Stomach smooth muscle (tissue), 2 donors: ENCODE measurements around the gene DFFA.

Experiments
- H3K27ac ChIP-seq: one replicate; pipeline ENCODE4 v1.7.0; 2013; ENCODE audit warnings: mild to moderate bottlenecking, low read length, inconsistent platforms
- H3K27me3 ChIP-seq, 2 donors: one replicate each; pipeline ENCODE4 v1.7.0; 2013; ENCODE audit warnings: low read length in 2 of 2; ENCODE audit not compliant: insufficient read depth in 2 of 2, control insufficient read depth in 1 of 2
- H3K36me3 ChIP-seq, 2 donors: one replicate each; pipeline ENCODE4 v1.7.0; 2013; ENCODE audit warnings: low read length in 2 of 2; ENCODE audit not compliant: control insufficient read depth in 2 of 2, insufficient read depth in 2 of 2
- H3K4me1 ChIP-seq: one replicate; pipeline ENCODE4 v1.7.0; 2013; ENCODE audit warnings: low read length; ENCODE audit not compliant: control insufficient read depth, insufficient read depth
- H3K4me3 ChIP-seq, 2 donors: one replicate each; pipeline ENCODE4 v1.7.0; 2013; ENCODE audit warnings: low read length in 2 of 2
- H3K9ac ChIP-seq, 2 donors: one replicate each; pipeline ENCODE4 v1.7.0; 2013; ENCODE audit warnings: low read length in 2 of 2, mild to moderate bottlenecking in 1 of 2
- H3K9me3 ChIP-seq, 2 donors: one replicate each; pipeline ENCODE4 v1.7.0; 2013; ENCODE audit warnings: low read length in 2 of 2; ENCODE audit not compliant: control insufficient read depth in 2 of 2
- donor health status: healthy.
- donor health status: Pancreatic carcinoma.

The DFFA gene

DNA sequence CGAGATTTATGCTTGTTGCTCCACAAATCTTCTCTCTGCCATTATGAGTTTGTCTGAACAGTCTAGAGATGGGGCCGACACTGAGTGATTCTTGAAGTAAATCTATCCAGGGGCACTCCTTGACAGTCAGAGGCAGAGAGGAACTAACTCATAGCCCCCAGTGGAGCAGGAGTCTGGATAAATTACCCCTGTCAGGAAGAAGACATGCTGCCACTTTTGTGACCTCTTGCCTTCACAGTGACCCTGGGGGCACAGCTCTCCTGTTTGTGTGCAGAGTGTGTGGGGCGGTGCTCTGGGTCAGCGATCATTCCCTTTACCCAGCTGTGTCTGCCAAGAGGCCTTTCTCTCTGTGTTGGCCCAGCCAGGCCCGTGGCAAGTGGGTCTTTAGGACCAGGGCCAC is 31.9 kb upstream of the DFFA start:
- Histone ChIP-seq H3K36me3 (no peaks in the 10 kb centered on the region), H3K27me3 (no peaks in the 10 kb centered on the region), H3K9ac (no peak overlapping the region), H3K4me1 (peaks cover 7% of the 10 kb centered on the region), H3K4me3 (no peak overlapping the region), H3K27ac (no peak overlapping the region), H3K9me3 (no peaks in the 10 kb centered on the region)

DNA sequence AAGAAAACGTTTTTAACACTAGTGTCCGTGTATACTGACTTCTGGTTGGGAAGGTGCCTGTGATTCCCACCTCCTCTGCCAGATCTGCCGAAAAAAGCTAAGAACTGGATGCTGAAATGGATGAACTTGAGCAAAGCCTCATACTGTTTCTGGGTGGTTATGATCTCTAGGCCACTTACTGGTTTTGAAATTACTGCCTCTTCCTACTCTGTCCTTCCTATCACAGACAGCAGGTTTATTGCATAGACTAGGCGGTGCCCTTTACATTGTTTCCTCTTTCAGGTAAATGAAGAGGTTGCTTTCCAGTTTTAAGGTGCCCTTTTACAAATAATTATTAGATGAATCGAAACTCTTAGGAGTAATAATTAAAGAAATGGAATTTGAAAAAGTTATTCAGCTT is 29.9 kb upstream of the DFFA start:
- no peak overlapping the region for H3K9ac ChIP-seq
- no peaks in the 10 kb centered on the region for H3K27me3 ChIP-seq
- H3K4me1 ChIP-seq = peaks cover 2% of the 10 kb centered on the region
- H3K27ac ChIP-seq = no peak overlapping the region
- H3K9me3 ChIP-seq = no peaks in the 10 kb centered on the region
- H3K4me3 ChIP-seq = no peak overlapping the region
- H3K36me3 ChIP-seq = no peaks in the 10 kb centered on the region

DNA sequence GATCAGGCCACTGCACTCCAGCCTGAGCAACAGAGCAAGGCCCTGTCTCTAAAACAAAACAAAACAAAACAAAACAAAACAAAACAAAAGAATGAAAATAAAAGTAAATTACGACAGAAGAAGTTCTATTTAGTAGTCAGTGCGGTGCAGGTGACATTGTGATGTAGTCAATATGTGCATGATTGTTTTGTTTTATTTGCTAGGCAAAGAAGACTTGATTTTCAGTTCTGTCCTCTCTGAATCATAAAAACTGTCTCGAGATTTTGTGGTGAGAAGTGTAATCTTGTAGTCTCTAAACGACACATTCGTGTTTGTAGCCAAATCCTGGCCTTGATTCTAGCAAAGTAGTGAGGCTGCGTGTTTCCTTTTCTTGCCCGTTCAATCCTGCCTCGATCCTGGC is 25.9 kb upstream of the DFFA start:
- no peak overlapping the region for H3K27ac ChIP-seq
- H3K4me1 ChIP-seq = peaks cover 21% of the 10 kb centered on the region
- H3K27me3 ChIP-seq = no peaks in the 10 kb centered on the region

DNA sequence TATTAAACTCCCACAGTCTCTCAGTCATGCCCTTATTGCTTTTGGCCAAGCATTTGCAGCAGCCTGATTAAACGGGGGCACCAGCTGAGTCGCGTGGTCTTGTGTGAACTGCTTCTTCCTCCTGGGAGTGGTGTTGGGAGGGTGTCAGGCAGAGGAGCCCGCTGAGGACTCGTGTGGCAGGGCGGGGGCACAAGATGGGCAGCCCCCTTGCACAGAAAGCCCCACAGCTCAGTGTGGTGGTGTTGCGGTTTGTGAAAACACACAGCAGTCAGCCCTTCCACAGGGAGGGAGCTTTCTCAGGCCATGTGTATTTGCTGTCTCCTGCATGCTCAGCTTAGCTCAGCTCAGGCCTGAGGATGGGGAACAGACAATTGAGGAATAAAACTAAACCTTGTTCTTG is 24.8 kb upstream of the DFFA start:
- H3K36me3 ChIP-seq = peaks cover 0 to 2% of the 10 kb centered on the region in 2 donors
- no peaks in the 10 kb centered on the region for H3K27me3 ChIP-seq
- no peak overlapping the region for H3K9ac ChIP-seq
- H3K9me3 ChIP-seq = no peaks in the 10 kb centered on the region
- H3K4me3 ChIP-seq = no peak overlapping the region
- peaks cover 21% of the 10 kb centered on the region for H3K4me1 ChIP-seq
- no peak overlapping the region for H3K27ac ChIP-seq

More for the DNA sequence above, 25.9 kb upstream of the DFFA start:
- Histone ChIP-seq H3K9ac (no peak overlapping the region), H3K9me3 (no peaks in the 10 kb centered on the region), H3K4me3 (no peak overlapping the region), H3K36me3 (peaks cover 0 to 2% of the 10 kb centered on the region in 2 donors)

DNA sequence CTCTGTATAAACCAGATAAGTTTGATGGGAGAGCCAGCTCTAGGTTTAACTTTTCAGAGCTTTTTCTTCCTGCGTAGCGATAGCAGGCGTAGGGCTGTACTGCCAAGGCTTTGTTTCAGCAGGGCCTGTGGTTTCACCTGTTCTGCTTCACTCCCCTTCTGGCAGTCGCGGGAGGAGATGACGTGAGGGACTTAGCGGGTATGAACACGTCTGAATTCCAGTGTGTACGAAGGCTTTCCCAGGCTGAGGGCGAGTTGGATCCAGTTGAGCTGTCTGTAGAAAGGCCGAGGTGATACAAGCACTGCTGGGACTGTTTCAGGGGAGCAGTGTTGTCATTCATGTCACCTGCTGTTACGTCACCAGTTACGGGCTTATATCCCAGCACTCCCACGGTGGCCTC is 23.6 kb upstream of the DFFA start:
- no peaks in the 10 kb centered on the region for H3K9me3 ChIP-seq
- H3K4me1 ChIP-seq = peaks cover 21% of the 10 kb centered on the region
- no peaks in the 10 kb centered on the region for H3K27me3 ChIP-seq
- H3K36me3 ChIP-seq = peaks cover 0 to 2% of the 10 kb centered on the region in 2 donors
- no peak overlapping the region for H3K4me3 ChIP-seq
- H3K27ac ChIP-seq = no peak overlapping the region
- H3K9ac ChIP-seq = no peak overlapping the region

DNA sequence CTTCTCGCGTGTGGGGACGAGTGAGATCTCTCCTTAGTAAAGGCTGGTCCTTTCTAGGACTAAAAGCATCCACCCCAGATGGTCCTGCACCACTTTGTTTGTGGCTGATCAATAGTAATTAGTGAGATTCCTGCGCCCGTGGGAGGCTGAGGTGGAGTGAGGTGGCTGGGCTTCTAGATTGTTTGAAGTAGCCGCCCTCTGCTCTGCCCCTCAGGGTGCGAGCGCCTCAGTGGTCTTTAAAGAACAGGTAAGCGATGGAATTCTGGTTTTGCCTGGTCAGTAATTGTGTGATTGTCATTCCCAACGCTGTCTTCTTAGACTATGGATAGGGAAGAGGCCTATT is 23.1 kb upstream of the DFFA start:
- no peak overlapping the region for H3K27ac ChIP-seq
- H3K9ac ChIP-seq = peak overlapping the region; percentile 36 to 40
- no peaks in the 10 kb centered on the region for H3K27me3 ChIP-seq
- H3K4me3 ChIP-seq = peak overlapping the region; percentile 64 to 65
- H3K36me3 ChIP-seq = peaks cover 0 to 2% of the 10 kb centered on the region in 2 donors
- no peaks in the 10 kb centered on the region for H3K9me3 ChIP-seq
- H3K4me1 ChIP-seq = peaks cover 21% of the 10 kb centered on the region

DNA sequence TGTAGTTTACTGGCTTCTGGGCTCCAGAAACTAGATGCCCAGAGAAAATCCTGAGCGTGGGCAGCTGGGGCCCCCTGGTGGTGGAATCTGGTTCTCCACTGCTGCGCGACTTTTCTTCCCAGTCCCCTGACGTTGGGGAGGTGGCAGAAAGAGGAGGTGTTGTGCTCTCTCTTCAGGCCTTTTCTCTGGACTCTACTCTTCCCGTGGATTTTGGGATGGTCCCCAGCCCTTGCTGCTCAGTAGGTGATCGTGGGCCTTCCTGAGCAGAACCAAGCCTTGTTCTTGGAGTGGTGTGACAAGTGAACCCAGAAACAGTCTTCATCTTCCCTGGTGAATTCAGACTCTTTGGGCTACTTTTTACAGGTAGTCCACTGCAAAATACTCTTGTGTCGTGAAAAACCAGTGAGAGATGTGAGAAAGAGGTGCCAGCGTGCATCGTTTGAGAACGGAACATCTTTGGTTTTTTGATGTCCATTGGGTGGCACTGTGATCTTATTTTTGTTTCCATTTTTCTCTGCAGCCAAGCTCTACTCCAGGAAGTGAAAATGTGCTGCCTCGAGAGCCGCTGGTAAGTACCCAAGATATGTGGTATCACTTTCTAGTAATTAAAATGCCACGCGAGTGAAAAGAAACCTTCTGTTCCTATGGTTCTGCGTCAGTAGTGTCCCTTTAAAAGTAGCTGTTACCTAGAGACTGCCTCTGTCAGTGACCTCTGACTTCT is 22.6 kb upstream of the DFFA start:
- H3K9ac ChIP-seq = peak overlapping the region; percentile 36 to 40
- no peaks in the 10 kb centered on the region for H3K9me3 ChIP-seq
- no peaks in the 10 kb centered on the region for H3K27me3 ChIP-seq
- peaks cover 21% of the 10 kb centered on the region for H3K4me1 ChIP-seq
- H3K36me3 ChIP-seq = peaks cover 0 to 2% of the 10 kb centered on the region in 2 donors
- peak overlapping the region; percentile 64 to 65 for H3K4me3 ChIP-seq
- no peak overlapping the region for H3K27ac ChIP-seq

DNA sequence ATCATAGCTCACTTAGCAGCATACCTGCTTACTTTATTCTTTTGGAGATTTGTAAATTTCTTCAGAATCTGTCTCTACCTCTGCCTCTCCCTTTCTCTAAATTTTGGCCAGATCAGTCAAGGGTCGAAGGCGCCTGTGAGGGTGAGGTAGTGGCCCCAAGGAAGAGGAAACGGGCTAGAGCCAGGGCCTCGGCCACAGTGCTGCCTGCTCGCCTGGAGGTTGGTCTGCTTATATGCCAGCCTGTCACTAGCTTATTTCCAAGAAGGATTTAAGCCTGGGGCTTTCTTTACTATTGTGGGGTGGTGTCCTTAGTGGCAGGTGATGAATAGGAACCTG is 22.1 kb upstream of the DFFA start:
- no peaks in the 10 kb centered on the region for H3K9me3 ChIP-seq
- H3K4me1 ChIP-seq = peaks cover 24% of the 10 kb centered on the region
- H3K27me3 ChIP-seq = no peaks in the 10 kb centered on the region
- H3K4me3 ChIP-seq = no peak overlapping the region
- H3K9ac ChIP-seq = no peak overlapping the region
- H3K36me3 ChIP-seq = peaks cover 0 to 6% of the 10 kb centered on the region in 2 donors
- H3K27ac ChIP-seq = no peak overlapping the region

DNA sequence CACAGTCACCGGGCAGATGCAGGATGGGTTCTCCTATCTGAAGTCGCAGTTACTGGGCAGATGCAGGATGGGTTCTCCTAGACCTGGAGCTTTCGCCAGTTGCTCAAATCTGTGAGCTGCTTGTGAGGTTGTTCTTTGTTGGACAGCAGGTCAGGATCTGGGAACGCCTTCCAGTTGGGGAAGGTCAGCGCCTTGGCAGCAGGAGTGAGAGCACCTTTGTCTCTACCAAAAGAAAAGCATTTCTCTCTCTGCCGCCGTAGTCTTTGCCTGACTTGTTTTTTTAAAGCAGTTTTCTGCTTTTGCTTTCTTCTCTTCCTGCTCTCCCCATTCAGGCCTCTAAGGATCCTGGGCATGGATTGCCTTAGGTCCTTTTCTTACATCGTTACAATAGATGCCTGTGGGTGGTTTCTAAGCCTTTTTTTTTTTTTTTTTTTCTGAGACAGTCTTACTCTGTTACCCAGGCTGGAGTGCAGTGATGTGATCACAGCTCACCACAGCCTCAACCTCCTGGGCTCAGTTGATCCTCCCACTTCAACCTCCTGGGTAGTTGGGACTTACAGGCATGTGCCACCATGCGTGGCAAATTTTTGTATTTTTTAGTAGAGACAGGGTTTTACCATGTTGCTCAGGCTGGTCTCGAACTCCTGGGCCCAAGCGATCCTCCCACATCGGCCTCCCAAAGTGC is 18.1 kb upstream of the DFFA start:
- H3K27ac ChIP-seq = no peak overlapping the region
- H3K36me3 ChIP-seq = peaks cover 0 to 5% of the 10 kb centered on the region in 2 donors
- H3K4me3 ChIP-seq = no peak overlapping the region
- no peaks in the 10 kb centered on the region for H3K9me3 ChIP-seq
- peaks cover 20% of the 10 kb centered on the region for H3K4me1 ChIP-seq
- H3K27me3 ChIP-seq = no peaks in the 10 kb centered on the region
- H3K9ac ChIP-seq = peak overlapping the region in 1 of 2 donors; percentile 36

DNA sequence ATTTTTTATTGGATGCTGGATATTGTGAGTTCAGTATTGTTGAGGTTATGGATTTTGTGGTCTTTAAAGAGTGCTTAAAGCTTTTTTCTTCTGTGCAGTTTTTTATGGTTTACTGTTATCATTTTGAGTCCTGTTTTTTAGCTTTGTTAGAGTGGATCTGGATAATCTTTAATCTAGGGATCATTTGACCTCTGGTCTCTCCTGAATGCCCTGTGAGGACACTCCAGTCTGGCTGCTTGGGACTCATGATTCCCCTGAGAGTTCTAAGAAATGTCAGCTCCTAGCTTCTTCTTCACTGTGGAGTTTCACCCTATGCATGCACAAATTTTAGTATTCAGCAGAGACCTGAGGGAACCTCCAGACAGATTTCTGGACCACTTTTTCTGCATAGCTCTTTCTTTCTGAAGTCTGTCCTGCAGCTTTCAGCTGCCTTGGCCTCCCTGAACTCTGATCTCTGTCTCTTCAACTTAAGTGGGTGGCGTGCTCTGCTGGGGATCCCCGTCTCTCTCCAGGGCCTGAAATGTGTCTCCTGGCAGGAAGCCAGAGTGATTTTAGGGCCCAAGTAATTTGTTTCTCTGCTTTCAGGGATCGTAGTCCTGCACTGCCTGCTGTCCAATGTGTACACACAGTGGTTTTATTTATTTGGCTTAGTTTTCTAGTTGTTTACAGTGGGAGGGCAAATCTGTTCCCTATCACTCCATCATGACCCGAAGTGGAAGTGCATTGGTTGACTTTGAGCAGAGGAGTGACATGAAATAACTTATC is 17.1 kb upstream of the DFFA start:
- peaks cover 10% of the 10 kb centered on the region for H3K4me1 ChIP-seq
- no peaks in the 10 kb centered on the region for H3K9me3 ChIP-seq
- no peaks in the 10 kb centered on the region for H3K27me3 ChIP-seq
- H3K27ac ChIP-seq = no peak overlapping the region
- peaks cover 0 to 5% of the 10 kb centered on the region in 2 donors for H3K36me3 ChIP-seq
- H3K4me3 ChIP-seq = no peak overlapping the region
- H3K9ac ChIP-seq = no peak overlapping the region
